NT2/D1 (cell line): ENCODE measurements around the gene KIF1A.

Source experiments
- SUZ12 ChIP-seq: IDR thresholded peaks from 2 replicates; pipeline ENCODE4 v1.6.1; 2011; ENCODE audit not compliant: insufficient read length, insufficient read depth; ENCODE audit errors: extremely low read depth
- YY1 ChIP-seq: IDR thresholded peaks from 2 replicates; pipeline ENCODE4 v1.6.1; 2011; ENCODE audit not compliant: insufficient read length, insufficient read depth

DNA sequence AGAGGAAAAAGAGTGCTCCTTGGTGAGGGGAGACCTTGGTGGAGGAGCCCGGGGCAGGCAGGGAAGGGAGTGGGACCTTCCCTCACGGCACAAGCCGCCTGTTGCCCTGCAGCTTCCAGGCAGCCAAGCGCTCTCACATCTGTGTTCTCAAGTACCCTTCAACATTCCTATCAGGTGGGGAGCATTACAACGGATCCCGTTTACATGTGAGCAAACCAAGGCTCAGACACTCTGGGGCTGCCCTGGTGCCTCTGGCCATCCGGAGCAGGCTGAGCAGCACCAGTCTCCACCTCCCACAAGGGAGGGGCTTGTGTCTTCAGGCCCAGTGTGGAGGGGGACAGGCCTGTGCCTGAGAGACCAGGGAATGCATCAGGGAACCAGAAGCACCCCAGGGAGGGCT, 70.5 kb downstream of the KIF1A start:
- TF ChIP-seq YY1, result no peak
- TF ChIP-seq SUZ12, result no peak
